Thymus (tissue), 11 donors: ENCODE measurements around the gene DSE. TPM values are rescaled to one million over a fixed set of nuclear protein-coding genes. Genes with fewer than 3 reads are reported as not detected.

Experiments
- DNase-seq, 9 donors: peaks; one replicate each; pipeline ENCODE4 v3.0.0-alpha.2; 2013; ENCODE audit warnings: low spot score in 9 of 9, low read depth in 6 of 9, missing footprints in 1 of 9
- H3K27ac ChIP-seq, 2 donors: one replicate each; pipeline ENCODE4 v1.5.1; 2013; ENCODE audit warnings: control low read depth in 1 of 2, low read depth in 1 of 2, low read length in 1 of 2, mild to moderate bottlenecking in 1 of 2, moderate library complexity in 1 of 2
- H3K27me3 ChIP-seq, 2 donors: one replicate each; pipeline ENCODE4 v1.5.1; 2013; ENCODE audit warnings: low read length in 1 of 2; ENCODE audit not compliant: control insufficient read depth in 2 of 2, insufficient read depth in 1 of 2
- H3K36me3 ChIP-seq, 2 donors: one replicate each; pipeline ENCODE4 v1.5.1; 2013; ENCODE audit warnings: low read length in 1 of 2, mild to moderate bottlenecking in 1 of 2, moderate library complexity in 1 of 2; ENCODE audit not compliant: control insufficient read depth in 2 of 2, insufficient read depth in 2 of 2
- H3K4me1 ChIP-seq, 2 donors: one replicate each; pipeline ENCODE4 v1.5.1; 2013; ENCODE audit warnings: low read length in 2 of 2; ENCODE audit not compliant: control insufficient read depth in 2 of 2, insufficient read depth in 2 of 2
- H3K4me3 ChIP-seq, 2 donors: one replicate each; pipeline ENCODE4 v1.5.1; 2013; ENCODE audit warnings: low read length in 2 of 2, control low read depth in 1 of 2, mild to moderate bottlenecking in 1 of 2
- H3K9me3 ChIP-seq, 2 donors: one replicate each; pipeline ENCODE4 v1.5.1; 2013; ENCODE audit warnings: low read length in 1 of 2, mild to moderate bottlenecking in 1 of 2; ENCODE audit not compliant: control insufficient read depth in 2 of 2, insufficient read depth in 1 of 2
- WGBS: extraction: QIAGEN DNeasy Blood & Tissue Kit; methylation state at CpG from one replicate; pipeline ENCODE4 v1.1.7; 2013; 5-methylcytosine and 5-hydroxymethylcytosine counted together
- polyA plus RNA-seq: library from polyadenylated mRNA; stranded (reverse); fragments of 200-250 nt; gene quantifications from one replicate; pipeline ENCODE4 v1.2.3, GENCODE V29; 2013
- total RNA-seq: library from RNA; stranded (reverse); fragments of 120-200 nt; gene quantifications from one replicate; pipeline ENCODE4 v1.2.4, GENCODE V29; 2013
- donor health status: healthy.

The DSE gene
- total and polyA plus RNA-seq, 2 donors = 12.8 to 23.8 TPM

DNA sequence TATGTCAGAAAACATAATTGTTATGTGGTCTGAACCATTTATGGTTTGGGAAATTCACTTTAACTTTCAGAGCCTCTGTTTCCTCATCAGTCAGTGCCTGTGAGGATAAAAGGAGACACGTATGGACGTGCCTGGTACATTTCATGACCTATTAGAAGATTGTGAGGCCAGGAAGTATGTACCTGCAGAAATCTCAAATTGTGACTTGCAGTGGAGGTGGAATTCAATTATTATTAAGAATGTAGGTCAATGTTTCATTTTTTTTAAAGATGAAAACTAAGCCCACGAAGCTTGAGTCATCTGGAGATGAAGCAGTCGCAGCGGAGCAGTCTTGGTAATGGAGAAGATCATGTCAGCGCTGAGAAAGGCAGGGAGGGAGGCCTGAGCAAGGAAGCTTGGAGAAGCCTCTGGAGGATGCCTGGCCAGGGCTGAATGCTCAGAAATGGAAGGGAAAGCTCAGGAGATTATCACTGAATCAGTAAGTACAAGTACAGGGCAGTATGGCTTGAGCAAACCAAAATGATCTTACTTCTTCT lies 3.9 kb upstream of the DSE start:
- Histone ChIP-seq H3K27me3 (peaks cover 4 to 21% of the 10 kb centered on the region in 2 donors), H3K27ac (no peak overlapping the region), H3K4me3 (no peak overlapping the region), H3K36me3 (no peaks in the 10 kb centered on the region), H3K9me3 (no peaks in the 10 kb centered on the region), H3K4me1 (peaks cover 0 to 15% of the 10 kb centered on the region in 2 donors)
- DNase-seq = no peak
- 96% methylated on average over 6 of the region's 6 CpGs for WGBS

DNA sequence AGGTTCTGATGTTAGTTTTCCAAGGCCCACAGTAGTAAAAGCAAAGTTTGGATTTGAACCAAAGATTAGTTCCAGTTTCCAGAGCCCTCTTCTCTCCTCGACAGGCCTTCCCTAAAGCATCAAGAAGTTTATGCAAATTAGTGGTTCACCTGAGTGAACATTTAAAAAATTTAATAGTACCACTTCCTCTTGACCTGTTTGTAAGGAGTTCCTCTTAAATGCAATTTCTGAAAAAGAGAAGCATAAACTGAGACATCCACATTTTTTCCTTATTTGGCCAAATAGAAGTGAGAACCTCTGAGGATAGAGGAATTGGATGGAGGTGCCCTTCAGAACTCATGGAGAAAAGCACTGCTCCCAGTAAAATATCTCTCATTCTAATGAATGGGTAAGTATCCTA lies 1.2 kb upstream of the DSE start:
- Histone ChIP-seq H3K36me3 (no peaks in the 10 kb centered on the region), H3K27me3 (peaks cover 4 to 23% of the 10 kb centered on the region in 2 donors), H3K4me1 (peaks cover 0 to 15% of the 10 kb centered on the region in 2 donors), H3K9me3 (no peaks in the 10 kb centered on the region), H3K4me3 (no peak overlapping the region), H3K27ac (no peak overlapping the region)
- 17% methylated on average over 1 of the region's 1 CpG for WGBS
- DNase-seq = no peak

DNA sequence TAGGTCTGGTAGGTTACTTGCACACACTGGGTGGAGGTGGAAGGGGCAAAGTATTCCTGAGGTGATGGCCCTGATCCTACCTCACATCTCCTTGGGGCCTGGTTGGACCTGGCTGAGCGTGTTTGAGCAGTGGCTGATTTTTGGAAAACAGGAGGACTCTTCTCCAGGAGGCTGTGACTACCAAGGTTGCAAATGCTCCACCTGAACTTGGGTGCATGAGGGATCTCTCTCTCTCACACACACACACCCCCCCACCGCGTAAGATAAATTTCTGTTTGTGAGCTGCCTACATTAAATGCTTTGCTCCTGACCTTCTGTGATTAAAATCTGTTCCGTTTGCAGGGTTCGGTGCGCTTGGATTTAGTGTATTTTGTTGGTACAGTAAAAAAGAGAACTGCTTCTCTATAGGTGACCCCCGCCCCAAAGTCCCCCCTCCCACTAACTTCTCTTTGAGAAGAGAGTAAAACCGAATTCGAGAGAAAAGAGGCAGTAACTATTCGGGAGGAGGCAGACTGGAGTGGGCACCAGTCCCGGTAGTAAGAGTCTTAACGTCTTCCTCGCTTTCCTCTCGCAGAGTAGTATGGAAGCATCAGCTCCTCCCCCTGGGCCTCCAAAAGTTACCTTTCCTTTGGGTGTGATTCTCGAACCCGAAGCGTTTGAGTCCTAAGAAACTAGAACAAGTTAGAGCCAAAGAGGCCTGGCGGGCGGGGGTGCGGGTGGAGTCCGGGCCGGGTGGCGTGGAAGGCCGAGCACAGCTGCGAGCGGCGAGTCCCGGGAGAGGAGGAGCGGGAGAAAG lies 585 bp upstream of the DSE start:
- Histone ChIP-seq H3K4me3 (peak overlapping the region; percentile 55 to 66), H3K36me3 (no peaks in the 10 kb centered on the region), H3K9me3 (no peaks in the 10 kb centered on the region), H3K27ac (peak overlapping the region; percentile 70 to 83), H3K4me1 (peaks cover 0 to 15% of the 10 kb centered on the region in 2 donors), H3K27me3 (peaks cover 4 to 23% of the 10 kb centered on the region in 2 donors)
- DNase-seq = peak in 4 of 9 donors; percentile 5 to 60 (median 10)
- WGBS = 7% methylated on average over 29 of the region's 29 CpGs

DNA sequence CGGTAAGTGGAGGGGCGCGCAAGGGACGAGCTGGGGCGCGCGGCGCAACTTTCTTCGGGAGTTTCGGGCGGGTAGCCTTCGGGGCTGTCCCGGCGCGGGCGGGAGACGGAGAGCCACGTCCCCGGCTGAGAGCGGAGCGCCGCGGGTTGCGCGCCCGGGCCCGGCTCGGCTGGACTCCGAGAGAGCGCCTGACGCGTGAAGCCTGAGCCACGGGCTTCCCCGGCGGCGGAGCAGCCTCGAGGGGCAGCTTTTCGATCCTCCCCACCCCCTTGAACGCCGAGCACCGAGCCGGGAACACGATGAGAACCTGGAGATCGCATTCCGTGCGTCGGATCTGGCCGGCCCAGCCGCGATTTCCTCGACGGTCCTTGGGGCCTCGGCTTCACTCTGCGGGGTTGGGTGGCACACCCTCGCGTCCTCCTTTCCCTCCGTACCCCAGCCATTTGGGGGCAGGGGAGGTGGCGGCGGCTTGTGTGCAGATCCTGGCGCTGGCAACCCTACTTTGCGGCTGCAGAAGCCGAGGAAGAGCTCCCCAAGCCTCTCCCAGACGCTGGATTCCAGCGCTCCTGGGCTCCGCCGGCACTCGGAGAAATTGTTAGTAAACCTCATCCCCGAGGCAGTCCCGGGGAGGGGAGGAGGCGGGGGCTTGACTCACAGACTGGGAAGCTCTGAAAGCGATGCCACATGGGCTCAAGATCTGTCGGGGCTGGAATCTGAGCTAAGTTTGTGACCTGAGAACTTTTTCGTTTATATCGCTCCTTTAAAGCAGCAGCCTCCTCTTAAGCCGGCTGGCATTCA lies 572 bp downstream of the DSE start:
- WGBS = under 1% methylated on average over 75 of the region's 75 CpGs
- H3K36me3 ChIP-seq = no peaks in the 10 kb centered on the region
- peak overlapping the region; percentile 55 to 66 for H3K4me3 ChIP-seq
- H3K27me3 ChIP-seq = peaks cover 4 to 23% of the 10 kb centered on the region in 2 donors
- peaks cover 0 to 15% of the 10 kb centered on the region in 2 donors for H3K4me1 ChIP-seq
- peak in 5 of 9 donors; percentile 11 to 49 (median 19) for DNase-seq
- H3K27ac ChIP-seq = peak overlapping the region; percentile 81 to 90
- H3K9me3 ChIP-seq = no peaks in the 10 kb centered on the region

DNA sequence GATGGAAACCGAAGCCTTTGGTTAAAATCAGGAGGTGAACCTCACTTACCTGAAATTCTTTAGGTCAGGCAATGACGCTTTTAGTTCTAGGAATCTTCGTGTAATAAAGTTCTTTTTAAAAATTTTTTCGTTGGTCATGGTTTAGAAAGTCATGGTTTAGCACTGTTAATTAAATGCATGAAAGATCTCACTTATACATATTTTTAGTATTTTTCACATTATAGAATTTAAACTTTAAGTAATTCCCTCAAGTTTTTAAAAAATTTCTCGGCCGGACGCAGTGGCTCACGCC lies 1.1 kb downstream of the DSE start:
- peak overlapping the region in 1 of 2 donors; percentile 1 for H3K27ac ChIP-seq
- H3K4me1 ChIP-seq = peaks cover 0 to 15% of the 10 kb centered on the region in 2 donors
- 68% methylated on average over 8 of the region's 8 CpGs for WGBS
- peaks cover 4 to 23% of the 10 kb centered on the region in 2 donors for H3K27me3 ChIP-seq
- no peaks in the 10 kb centered on the region for H3K9me3 ChIP-seq
- H3K36me3 ChIP-seq = no peaks in the 10 kb centered on the region
- peak overlapping the region; percentile 55 to 66 for H3K4me3 ChIP-seq
- DNase-seq = no peak

DNA sequence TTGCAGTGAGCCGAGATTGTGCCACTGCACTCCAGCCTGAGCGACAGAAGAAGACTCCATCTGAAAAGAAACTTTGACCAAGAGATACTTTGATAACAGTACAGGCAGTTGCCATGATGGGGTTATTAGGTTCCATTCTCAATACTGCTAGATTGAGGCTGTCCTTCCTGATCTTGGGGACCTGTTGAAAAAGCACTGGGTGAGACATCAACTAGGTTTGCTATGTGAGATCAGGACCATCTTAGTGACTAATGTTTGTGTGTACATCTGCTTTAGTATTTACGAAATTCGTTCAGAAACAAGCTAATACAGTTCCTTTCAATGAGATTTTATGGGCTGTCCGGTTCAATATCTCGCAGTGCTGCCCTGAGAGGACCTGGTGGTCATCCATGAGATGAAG lies 2.6 kb downstream of the DSE start:
- H3K27me3 ChIP-seq = peaks cover 4 to 23% of the 10 kb centered on the region in 2 donors
- H3K4me1 ChIP-seq = peaks cover 0 to 15% of the 10 kb centered on the region in 2 donors
- H3K9me3 ChIP-seq = no peaks in the 10 kb centered on the region
- no peaks in the 10 kb centered on the region for H3K36me3 ChIP-seq
- no peak overlapping the region for H3K27ac ChIP-seq
- 97% methylated on average over 6 of the region's 6 CpGs for WGBS
- DNase-seq = no peak
- H3K4me3 ChIP-seq = no peak overlapping the region

DNA sequence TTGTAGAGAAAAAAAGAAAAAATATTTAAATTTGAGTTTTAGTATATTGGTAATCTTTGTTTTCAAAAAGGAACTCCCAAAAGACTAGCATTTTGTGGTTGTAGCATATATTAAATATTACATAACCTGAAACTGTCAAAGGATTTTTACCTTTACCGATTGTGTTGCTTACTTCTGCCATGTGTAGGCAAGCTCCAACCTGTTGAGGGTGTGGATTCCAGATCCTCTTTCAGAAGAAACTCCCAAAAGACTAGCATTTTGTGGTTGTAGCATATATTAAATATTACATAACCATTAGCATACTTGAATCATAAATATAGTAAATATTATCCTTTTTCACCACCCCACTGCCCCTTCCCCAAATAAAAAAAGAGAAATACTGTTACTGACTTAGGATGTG lies 3.2 kb downstream of the DSE start:
- Histone ChIP-seq H3K9me3 (no peaks in the 10 kb centered on the region), H3K36me3 (no peaks in the 10 kb centered on the region), H3K4me3 (no peak overlapping the region), H3K27ac (peak overlapping the region in 1 of 2 donors; percentile 21), H3K27me3 (peaks cover 4 to 23% of the 10 kb centered on the region in 2 donors), H3K4me1 (peaks cover 0 to 15% of the 10 kb centered on the region in 2 donors)
- no peak for DNase-seq
- 92% methylated on average over 1 of the region's 1 CpG for WGBS

DNA sequence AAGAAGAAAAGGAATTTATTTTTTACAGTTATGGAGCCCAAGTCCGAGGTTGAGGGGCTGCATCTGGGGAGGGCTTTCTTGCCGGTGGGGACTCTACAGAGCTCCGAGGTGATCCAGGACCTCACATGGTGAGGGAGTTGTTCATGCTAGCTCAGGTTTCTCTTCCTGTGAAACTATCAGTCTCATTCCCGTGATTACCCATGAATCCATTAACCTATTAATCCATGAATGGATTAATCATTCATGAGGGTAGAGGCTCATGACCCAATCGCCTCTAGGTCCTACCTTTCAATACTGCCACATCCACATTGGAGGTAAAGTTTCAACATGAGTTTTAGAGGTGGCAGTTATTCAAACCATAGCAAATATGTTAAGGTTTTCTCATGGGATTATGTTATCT lies 3.8 kb downstream of the DSE start:
- no peak overlapping the region for H3K27ac ChIP-seq
- WGBS = 97% methylated on average over 5 of the region's 5 CpGs
- H3K27me3 ChIP-seq = peaks cover 4 to 23% of the 10 kb centered on the region in 2 donors

DNA sequence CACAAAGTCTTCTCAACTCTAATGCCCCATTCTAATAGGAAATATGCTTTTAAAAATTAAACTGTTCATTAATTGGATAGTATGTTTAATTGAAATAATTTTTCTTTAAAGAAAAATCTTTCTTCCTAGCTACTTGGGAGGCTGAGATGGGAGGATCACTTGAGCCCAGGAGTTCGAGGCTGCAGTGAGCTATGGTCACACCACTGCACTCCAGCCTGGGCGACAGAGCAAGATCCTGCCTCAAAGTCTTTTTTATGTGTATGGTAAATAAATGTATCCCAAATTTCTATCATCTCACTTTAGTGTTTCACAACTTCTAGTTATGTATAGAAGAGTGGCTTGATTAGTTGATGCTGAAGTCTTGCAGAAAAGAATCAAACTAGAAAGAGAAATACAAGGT lies 4.5 kb downstream of the DSE start:
- no peaks in the 10 kb centered on the region for H3K36me3 ChIP-seq
- H3K4me3 ChIP-seq = no peak overlapping the region
- H3K4me1 ChIP-seq = peaks cover 0 to 9% of the 10 kb centered on the region in 2 donors
- no peaks in the 10 kb centered on the region for H3K9me3 ChIP-seq
- H3K27me3 ChIP-seq = peaks cover 4 to 18% of the 10 kb centered on the region in 2 donors
- 92% methylated on average over 2 of the region's 2 CpGs for WGBS
- no peak overlapping the region for H3K27ac ChIP-seq
- no peak for DNase-seq

More for the DNA sequence above, 3.8 kb downstream of the DSE start:
- Histone ChIP-seq H3K4me1 (peaks cover 0 to 15% of the 10 kb centered on the region in 2 donors), H3K4me3 (no peak overlapping the region), H3K36me3 (no peaks in the 10 kb centered on the region), H3K9me3 (no peaks in the 10 kb centered on the region)
- DNase-seq = no peak
